Spleen (tissue), 11 donors: ENCODE results near the gene PACS2. TPM values are rescaled to one million over a fixed set of nuclear protein-coding genes. Genes with fewer than 3 reads are reported as not detected.
A peak's percentile ranks its signal among the peaks of the same experiment; 100 is the strongest.

Experiments used
- DNase-seq: peaks from one replicate; pipeline ENCODE4 v3.0.0-alpha.2; 2020
- H3K27ac ChIP-seq, 8 donors: fragments of 200-600 bp; sonication (generic) in 7 of 8; 1 replicate in 4 of 8; 2 replicates in 4 of 8; pipeline versions ENCODE4 v1.5.0 to v1.8.0; 2016 to 2021; ENCODE audit warnings: inconsistent platforms in 4 of 8, mild to moderate bottlenecking in 4 of 8, moderate library complexity in 1 of 8
- H3K27me3 ChIP-seq, 7 donors: fragments of 200-600 bp; sonication (generic) in 6 of 7; replicated peaks in 1 of 7; 1 replicate in 4 of 7; 2 replicates in 3 of 7; pipeline versions ENCODE4 v1.5.0 to v1.8.0; 2016 to 2021; ENCODE audit warnings: inconsistent platforms in 3 of 7, mild to moderate bottlenecking in 1 of 7
- H3K36me3 ChIP-seq, 6 donors: fragments of 200-600 bp; sonication (generic) in 5 of 6; 1 replicate in 4 of 6; 2 replicates in 2 of 6; pipeline versions ENCODE4 v1.5.0 to v1.8.0; 2016 to 2021; ENCODE audit warnings: inconsistent platforms in 2 of 6
- H3K4me1 ChIP-seq, 6 donors: fragments of 200-600 bp; sonication (generic) in 5 of 6; 1 replicate in 3 of 6; 2 replicates in 3 of 6; pipeline versions ENCODE4 v1.5.0 to v1.8.0; 2016 to 2021; ENCODE audit warnings: inconsistent platforms in 3 of 6
- H3K4me3 ChIP-seq, 8 donors: fragments of 200-600 bp; sonication (generic) in 7 of 8; 1 replicate in 4 of 8; 2 replicates in 4 of 8; pipeline versions ENCODE4 v1.5.0 to v1.8.0; 2016 to 2021; ENCODE audit warnings: inconsistent platforms in 4 of 8, mild to moderate bottlenecking in 4 of 8, moderate library complexity in 2 of 8
- H3K9me3 ChIP-seq, 8 donors: fragments of 200-600 bp; sonication (generic) in 7 of 8; 1 replicate in 4 of 8; 2 replicates in 4 of 8; pipeline versions ENCODE4 v1.5.0 to v1.8.0; 2016 to 2021; ENCODE audit warnings: inconsistent platforms in 4 of 8
- CTCF ChIP-seq, 11 experiments: fragments of 200-600 bp in 7 of 11; fragments of 450-650 bp in 4 of 11; sonication (generic) in 4 of 11; IDR thresholded peaks in 8 of 11; conservative IDR thresholded peaks in 3 of 11; 1 replicate in 7 of 11; 2 replicates in 4 of 11; pipeline versions ENCODE4 v1.4.0 to v1.8.0; 2016 to 2021; ENCODE audit warnings: antibody characterized with exemption in 11 of 11, inconsistent platforms in 4 of 11, mild to moderate bottlenecking in 1 of 11
- POLR2A ChIP-seq, 3 donors: fragments of 450-650 bp; IDR thresholded peaks; one replicate each; pipeline ENCODE4 v1.5.1; 2017; ENCODE audit warnings: antibody characterized with exemption in 3 of 3, mild to moderate bottlenecking in 1 of 3
- POLR2AphosphoS5 ChIP-seq, 3 donors: sonication (generic); formaldehyde crosslinking; IDR thresholded peaks; one replicate each; pipeline ENCODE4 v1.5.1; 2017; ENCODE audit warnings: antibody characterized with exemption in 3 of 3
- WGBS, 5 donors: extraction: QIAGEN DNeasy Blood & Tissue Kit in 3 of 5; methylation state at CpG; one replicate each; pipeline versions ENCODE4 v1.1.5 to v1.1.7; 2013 to 2018; 5-methylcytosine and 5-hydroxymethylcytosine counted together
- intact Hi-C: fragments of 100-400 bp; cut with DNase I; formaldehyde crosslinking; loops from one replicate; pipeline ENCODE4 v1.15.0; 2023; ENCODE audit warnings: low total_unique reads
- polyA plus RNA-seq, 3 donors: library from polyadenylated mRNA; stranded (reverse); fragments of 200-250 nt; gene quantifications; one replicate each; pipeline ENCODE4 v1.2.1, GENCODE V29; 2013
- total RNA-seq, 7 donors: library from RNA; depleted of rRNA in 3 of 7; stranded (reverse); fragments of >200 nt in 3 of 7; fragmentation: NEBNext Ultra II Directional in 4 of 7; extraction: Animal tissue kit (Norgen Biotek cat#: 25700) in 4 of 7; gene quantifications; one replicate each; pipeline versions ENCODE4 v1.1.0 to v1.2.1, GENCODE V29; 2016 to 2021
- donor health status: healthy with polysubstance abuse.
- donor health status: DM: no; HTN: no; CAD: no; lungs with moderate emphysema.
- donor health status: DM: no; HTN: no; CAD: no.
- donor health status: Bipolar disorder and iron deficiency.
- donor health status: healthy.
- donor health status: DM: no; HTN: no; CAD: no.
- donor health status: DM: yes; HTN: yes; CAD: no.

PACS2 gene
- total and polyA plus RNA-seq, 10 donors, result 32.2 to 148 (median 98.7) TPM

GRCh38 chr14:105351410-105351809, 36.9 kb downstream of the PACS2 start:
- H3K27ac ChIP-seq, result no peak overlapping the region

GRCh38 chr14:105351920-105352851, 37.6 kb downstream of the PACS2 start:
- peak; percentile 93 for DNase-seq
- Histone ChIP-seq H3K9me3 (no peaks in the 10 kb centered on the region), H3K27ac (peak overlapping the region in 4 of 8 donors; percentile 14 to 30 (median 23)), H3K27me3 (no peaks in the 10 kb centered on the region), H3K4me1 (peaks cover 3 to 22% (median 9%) of the 10 kb centered on the region in 6 donors), H3K36me3 (peaks cover 0 to 70% (median 17%) of the 10 kb centered on the region in 6 donors), H3K4me3 (no peak overlapping the region)
- intact Hi-C loops, result loop anchor here (2.0 to 5.0 kb wide), 2 partner anchors 150 to 261 kb away; no protein-coding TSS in a partner anchor
- WGBS, 5 donors, result 56 to 62% (median 58%) methylated on average over 22 to 26 of the region's 26 CpGs
- TF ChIP-seq POLR2AphosphoS5 (IDR thresholded peaks at IDR 0.05) (peak in 2 of 3 donors; percentile 44 to 55), POLR2A (IDR thresholded peaks at IDR 0.05) (no peak), CTCF (IDR thresholded peaks at IDR 0.05 in 8 of 11, conservative IDR thresholded peaks at IDR 0.05 in 3 of 11) (peak; percentile 86 to 94 (median 90))

More at GRCh38 chr14:105351410-105351809, 36.9 kb downstream of the PACS2 start:
- TF ChIP-seq CTCF (IDR thresholded peaks at IDR 0.05 in 8 of 11, conservative IDR thresholded peaks at IDR 0.05 in 3 of 11) (no peak), POLR2A (IDR thresholded peaks at IDR 0.05) (no peak), POLR2AphosphoS5 (IDR thresholded peaks at IDR 0.05) (no peak)
- DNase-seq, result no peak
- peaks cover 3 to 22% (median 9%) of the 10 kb centered on the region in 6 donors for H3K4me1 ChIP-seq
- H3K9me3 ChIP-seq, result no peaks in the 10 kb centered on the region
- H3K4me3 ChIP-seq, result no peak overlapping the region
- 87 to 95% (median 92%) methylated on average over 3 of the region's 3 CpGs for WGBS, 5 donors
- intact Hi-C loops, result loop anchor here (5.0 kb wide), 1 partner anchor 149 kb away; no protein-coding TSS in a partner anchor
- no peaks in the 10 kb centered on the region for H3K27me3 ChIP-seq
- H3K36me3 ChIP-seq, result peaks cover 0 to 63% (median 17%) of the 10 kb centered on the region in 6 donors

GRCh38 chr14:105353136-105353535, 38.6 kb downstream of the PACS2 start:
- no peak overlapping the region for H3K4me3 ChIP-seq
- no peak overlapping the region for H3K27ac ChIP-seq
- WGBS, 5 donors, result 78 to 92% (median 89%) methylated on average over 5 to 10 of the region's 10 CpGs
- H3K27me3 ChIP-seq, result no peaks in the 10 kb centered on the region
- no peak for TF ChIP-seq POLR2AphosphoS5 (IDR thresholded peaks at IDR 0.05)
- no peak for TF ChIP-seq CTCF (IDR thresholded peaks at IDR 0.05 in 8 of 11, conservative IDR thresholded peaks at IDR 0.05 in 3 of 11)
- TF ChIP-seq POLR2A (IDR thresholded peaks at IDR 0.05), result no peak
- no peaks in the 10 kb centered on the region for H3K9me3 ChIP-seq
- no peak for DNase-seq
- peaks cover 3 to 20% (median 8%) of the 10 kb centered on the region in 6 donors for H3K4me1 ChIP-seq
- intact Hi-C loops, result loop anchor here (2.0 to 5.0 kb wide), 2 partner anchors 151 to 262 kb away; no protein-coding TSS in a partner anchor
- peaks cover 0 to 79% (median 17%) of the 10 kb centered on the region in 6 donors for H3K36me3 ChIP-seq

- intact Hi-C loops, result loop anchor here (5.0 kb wide), 1 partner anchor 152 kb away; no protein-coding TSS in a partner anchor
- Histone ChIP-seq H3K4me3 (no peak overlapping the region), H3K4me1 (peaks cover 3 to 15% (median 7%) of the 10 kb centered on the region in 6 donors), H3K36me3 (peaks cover 0 to 73% (median 15%) of the 10 kb centered on the region in 6 donors), H3K27me3 (no peaks in the 10 kb centered on the region), H3K9me3 (no peaks in the 10 kb centered on the region), H3K27ac (no peak overlapping the region)
- no peak for TF ChIP-seq POLR2AphosphoS5 (IDR thresholded peaks at IDR 0.05)
- TF ChIP-seq POLR2A (IDR thresholded peaks at IDR 0.05), result no peak
- no peak for TF ChIP-seq CTCF (IDR thresholded peaks at IDR 0.05 in 8 of 11, conservative IDR thresholded peaks at IDR 0.05 in 3 of 11)
- DNase-seq, result no peak
- 96 to 98% (median 98%) methylated on average over 9 to 20 of the region's 20 CpGs for WGBS, 5 donors
Measured at GRCh38 chr14:105354541-105354940, 40.0 kb downstream of the PACS2 start.
